ENCODE measurements around the gene SCG5.

Gene SCG5

DNA sequence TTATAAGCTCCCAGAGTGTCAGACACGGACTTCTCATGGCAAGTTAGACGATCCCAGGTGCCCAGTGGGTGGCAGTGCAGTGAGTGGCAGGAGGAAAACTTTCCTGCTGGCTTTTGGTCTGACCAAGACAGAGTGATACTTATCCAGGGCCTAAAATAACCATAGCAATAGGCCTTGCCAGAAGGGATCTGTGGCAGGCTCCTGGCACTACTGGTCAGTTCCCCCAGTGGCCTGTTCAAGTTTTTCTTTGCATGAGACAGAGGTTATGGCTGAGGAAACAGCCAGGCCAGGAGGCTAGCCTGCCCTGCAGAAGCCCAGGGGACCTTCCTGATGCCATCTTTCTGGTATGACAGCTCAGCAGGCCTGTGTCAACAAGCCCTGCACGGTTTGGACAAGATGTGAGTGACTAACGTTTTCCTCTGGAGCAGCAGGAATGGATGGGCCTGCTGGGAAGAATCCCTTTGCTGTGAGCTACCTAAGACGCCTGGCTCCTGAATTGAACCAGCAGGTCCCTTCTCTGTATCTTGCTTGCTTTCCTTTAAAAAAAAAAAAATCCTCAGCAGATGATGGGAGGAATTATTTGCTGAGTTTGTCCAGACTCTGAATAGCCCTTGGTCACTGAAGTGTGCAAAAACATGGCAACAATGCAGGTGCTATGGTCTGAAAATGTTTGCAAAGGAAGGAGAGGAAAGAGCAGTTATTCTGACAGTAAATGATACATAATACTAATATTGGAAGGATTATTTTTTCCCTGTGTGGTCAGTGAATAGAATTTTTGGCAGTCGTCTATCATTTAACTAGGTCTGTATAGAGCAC is 18.0 kb downstream of the SCG5 start:
- no peak for DNase-seq

DNA sequence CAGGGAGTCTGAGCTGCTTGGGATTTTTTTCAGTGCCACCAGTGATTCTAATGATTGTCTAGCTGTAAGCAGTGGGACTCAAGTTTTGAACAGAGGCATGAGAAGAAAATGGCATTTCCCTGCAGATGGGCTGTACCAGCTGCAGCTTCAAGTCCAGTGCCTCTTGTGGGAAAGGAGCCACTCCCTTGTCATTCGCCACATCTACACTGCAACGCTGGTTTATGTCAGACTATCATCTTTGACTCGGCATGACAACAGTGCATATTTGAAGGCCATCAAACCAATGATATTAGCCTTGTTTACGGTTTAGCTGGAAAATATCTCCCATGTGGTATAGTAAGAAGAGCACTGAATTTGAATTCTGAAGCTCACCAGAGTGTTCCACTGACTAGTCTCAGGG is 22.2 kb downstream of the SCG5 start:
- no peak for DNase-seq

DNA sequence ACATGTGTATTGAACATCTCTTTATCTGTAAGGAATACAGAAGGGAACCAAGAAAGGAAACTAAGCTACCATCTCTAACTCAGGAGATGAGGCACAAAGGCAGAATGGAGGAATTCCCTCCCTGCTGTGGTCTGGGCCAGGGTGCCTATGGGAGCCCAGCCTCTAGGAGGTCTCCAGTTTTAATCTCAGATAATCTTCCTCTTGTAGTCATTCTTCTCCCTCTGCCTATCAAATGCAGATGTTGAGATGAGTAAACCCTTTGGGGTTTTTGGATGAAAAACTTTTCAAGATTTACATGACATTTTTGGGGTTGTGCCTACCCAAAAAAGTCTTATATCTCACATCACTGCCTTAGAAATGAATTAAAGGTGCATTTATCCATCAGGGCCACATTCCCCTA is 23.3 kb downstream of the SCG5 start:
- DNase-seq, result no peak

DNA sequence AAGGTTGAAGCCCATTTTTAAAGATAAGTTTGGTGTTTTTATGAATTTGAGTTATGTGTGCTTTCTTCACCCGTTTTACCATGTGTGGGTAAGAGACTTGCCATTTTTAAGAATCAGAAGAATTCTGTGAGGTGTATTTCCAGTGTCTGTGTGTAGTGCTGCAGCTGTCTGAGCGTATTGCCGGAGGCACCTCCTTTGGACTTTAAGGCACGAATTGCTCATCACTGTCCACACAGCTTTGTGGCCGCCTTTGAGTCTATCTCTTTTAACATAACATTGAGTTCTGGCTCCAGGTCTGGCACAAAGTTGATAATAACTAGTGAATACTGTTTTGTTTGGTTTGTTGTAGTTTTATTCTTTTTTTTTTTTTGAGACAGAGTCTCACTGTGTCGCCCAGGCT is 25.8 kb downstream of the SCG5 start:
- no peak for DNase-seq

DNA sequence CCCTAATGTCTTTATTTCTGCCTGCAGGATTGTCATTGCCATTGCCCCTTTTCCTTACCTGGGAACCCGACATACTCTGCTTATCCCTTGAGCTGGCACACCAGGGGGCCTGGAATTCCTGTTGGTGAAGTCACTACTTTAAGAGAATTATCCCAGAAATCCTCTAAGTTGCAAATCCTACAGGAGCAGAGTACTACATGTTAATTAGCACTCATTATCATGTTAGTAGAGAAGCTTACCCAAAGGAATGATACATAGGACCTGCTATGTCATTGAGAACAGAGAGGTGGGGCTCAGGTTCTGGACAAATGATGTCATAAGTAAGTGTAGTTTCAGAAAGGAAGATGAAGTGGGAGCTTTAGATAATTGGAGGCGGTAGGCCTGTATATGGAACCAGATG is 27.4 kb downstream of the SCG5 start:
- no peak for DNase-seq

DNA sequence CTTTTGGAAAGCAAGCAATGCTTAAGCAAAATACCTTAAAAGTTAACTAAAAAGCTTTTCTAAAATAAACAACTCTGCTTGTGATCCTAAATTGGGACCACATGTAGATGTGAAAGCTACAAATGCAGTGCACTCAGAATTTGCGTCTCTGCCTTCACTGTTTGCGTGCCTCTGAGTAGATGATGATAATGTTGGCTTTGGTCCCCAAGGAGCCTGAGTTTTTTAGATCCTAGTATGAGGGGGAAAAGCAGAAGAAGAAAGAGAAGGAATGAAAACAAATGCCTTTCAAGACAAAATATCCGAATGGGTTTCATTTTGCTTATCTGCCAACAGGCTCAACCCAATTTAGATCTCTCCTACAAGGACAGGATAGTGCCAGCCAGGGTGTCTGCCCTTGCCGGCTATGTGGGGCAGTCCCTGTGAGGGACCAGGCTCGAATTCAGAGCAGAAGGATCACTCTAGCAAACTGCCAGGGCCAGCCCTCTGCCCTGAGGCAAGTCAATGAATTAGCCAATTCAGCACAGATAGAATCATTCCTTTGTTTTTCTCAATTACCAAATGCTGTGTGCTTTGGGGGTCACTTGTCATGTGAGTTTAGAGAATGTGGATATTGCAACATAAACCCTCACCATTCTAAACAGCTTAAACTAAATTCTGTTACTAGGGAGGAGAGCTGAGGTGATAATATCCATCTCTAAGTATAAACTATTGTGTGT is 28.5 kb downstream of the SCG5 start:
- no peak for DNase-seq

DNA sequence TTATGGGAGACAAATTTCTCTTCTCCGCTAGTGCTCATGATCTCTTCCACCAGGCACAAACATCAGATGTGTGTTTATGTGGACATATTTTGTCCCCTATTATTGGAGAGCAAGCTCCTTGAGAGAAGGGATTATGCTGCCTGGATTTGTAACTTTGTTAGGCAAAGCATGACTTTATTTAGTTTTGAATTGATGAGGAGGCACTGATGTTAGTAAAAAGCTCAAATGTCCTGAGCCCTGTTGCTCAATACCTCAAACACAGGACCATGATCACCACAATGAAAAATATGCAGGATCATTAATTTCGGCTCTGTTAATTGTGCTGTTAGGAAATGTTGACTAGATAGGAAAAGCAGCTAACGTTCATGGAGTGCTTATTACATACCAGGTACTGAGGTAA is 29.1 kb downstream of the SCG5 start:
- no peak for DNase-seq

DNA sequence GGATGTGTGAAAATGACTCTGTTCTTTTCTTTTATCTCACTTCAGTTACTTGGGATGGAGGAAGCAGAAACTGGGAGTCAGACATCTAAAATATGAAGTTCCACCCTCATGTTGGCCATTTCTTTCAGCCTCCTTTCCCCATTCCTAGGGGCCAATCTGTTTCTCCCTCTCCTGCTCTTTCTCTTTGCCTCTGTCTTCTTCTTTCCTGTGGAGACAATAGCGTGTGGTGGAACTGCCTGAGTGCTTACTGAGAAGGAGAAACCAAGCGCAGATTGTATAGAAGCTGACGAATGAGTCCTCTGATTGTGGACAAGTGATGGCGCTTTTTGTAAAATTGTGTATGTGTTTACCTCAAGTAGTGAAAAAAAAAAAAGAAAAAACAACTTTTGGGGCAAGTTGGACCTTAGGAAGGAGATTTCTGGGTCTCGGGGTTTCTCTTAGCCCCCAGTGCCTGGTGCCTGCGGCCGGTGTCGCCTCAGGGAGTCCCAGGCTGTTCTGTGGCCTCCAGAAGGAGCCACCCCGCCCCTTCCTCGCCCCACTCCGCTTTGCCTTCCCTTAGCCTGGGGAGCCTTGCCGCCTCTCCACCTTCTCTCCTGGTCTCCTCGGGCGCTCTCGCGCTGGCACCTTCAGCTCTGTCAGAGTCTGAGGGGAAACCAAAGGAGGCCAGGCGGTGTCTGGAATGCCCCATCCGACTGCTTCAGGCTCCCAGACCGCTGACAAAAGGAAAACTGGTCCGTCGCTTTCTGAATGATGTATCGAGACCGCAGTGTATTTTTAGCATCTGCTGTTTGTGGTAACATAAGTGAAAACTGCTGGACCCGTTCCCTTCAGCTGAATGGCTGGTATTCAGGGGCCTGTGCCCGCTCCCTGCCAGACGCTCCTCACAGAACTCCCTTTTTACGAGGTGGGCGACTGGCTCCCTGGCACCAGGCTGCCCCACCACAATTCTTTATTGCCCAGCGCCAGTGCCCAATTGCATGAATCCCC is 30.1 kb downstream of the SCG5 start:
- DNase-seq, result no peak

DNA sequence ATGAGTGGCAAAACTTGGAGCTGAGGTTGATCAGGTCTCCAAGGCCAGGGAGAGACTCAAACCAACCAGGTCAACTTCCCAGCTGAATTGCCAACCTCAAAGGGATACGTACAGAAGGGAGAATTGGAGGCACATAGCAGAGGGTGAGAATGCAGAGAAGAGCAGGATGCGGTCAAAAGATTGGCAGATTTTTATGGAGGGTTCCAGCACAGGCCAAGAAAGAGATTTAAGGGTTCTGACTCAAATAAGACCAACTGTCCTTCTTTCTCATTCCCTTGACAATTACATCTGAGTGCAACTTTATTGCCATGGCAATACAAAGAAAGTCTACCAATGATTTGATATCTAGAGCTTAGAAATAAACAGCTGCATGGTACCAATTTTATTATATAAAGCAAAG is 33.2 kb downstream of the SCG5 start:
- DNase-seq, result no peak

DNA sequence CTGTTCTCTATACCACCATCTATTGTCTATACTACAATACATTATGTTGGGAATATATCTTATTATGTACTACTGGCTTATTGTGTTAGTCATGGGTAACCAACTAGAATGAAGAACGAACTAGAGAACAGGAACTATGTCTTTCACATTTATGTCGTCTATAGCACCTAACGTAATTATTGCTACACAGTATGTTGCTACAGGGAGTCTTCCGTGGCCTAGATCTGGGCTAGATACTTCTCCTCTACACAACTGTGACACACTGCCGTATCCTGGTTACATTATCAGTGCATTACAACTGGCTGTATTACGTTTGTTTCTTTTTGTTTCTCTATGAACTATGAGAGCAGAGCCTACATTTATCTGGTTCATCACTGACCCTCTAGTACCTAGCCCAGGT is 34.0 kb downstream of the SCG5 start:
- DNase-seq, result no peak

DNA sequence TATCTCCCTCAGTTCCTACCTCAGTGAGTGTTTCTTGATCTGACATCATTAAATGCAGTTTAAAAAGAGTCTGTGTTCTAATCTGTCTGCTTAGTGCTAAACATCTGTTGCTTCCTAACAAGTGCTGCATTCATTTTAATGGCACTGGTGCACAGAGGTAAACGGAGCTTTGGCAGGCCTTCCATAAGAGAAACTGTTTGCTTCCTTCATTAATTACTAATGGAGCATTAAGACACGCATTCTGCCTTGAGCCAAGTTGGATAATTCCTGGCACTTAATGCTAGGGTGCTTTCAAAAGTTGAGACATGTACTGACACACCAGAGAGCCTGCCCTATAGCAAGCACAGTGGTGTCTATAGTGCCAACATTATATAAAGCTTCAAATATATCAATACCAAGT is 34.7 kb downstream of the SCG5 start:
- no peak for DNase-seq

DNA sequence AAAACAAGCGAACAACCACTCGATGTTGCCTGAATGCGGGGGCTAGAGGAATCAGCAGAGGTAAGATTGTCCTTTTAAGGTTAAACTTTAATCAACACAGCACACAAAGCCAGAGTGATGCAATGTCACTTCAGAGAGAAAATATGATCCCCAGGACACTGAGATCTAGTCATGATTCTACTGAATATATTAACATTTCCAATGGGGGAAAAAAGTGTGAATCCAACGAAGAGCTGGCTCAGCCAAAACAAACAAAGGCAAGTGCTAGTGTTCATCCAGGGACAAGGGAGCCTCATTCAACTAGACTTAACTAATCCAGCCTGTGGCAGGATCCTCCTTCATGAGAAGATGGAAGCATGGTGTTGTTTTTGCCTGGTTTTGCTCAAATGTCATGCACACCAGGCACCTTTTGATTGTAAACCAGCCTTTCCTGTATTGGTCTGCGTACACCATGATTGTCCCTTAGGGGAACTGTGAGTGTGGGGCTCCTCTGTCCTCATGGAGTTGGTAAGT is 35.8 kb downstream of the SCG5 start:
- DNase-seq, result no peak

DNA sequence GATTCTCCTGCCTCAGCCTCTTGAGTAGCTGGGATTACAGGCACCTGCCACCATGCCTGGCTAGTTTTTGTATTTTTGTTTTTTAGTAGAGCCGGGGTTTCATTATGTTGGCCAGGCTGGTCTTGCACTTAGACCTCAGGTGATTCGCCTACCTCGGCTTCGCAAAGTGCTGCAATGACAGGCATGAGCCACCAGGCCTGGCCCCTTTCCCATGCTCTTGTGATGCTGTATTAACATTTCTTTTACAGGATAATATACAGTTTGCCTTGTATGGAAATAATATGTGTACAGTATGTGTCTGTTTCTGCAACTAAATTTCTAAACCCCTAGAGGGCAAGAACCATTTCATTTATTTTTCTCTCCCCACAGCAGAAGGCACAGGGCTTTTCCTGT is 37.8 kb downstream of the SCG5 start:
- no peak for DNase-seq

DNA sequence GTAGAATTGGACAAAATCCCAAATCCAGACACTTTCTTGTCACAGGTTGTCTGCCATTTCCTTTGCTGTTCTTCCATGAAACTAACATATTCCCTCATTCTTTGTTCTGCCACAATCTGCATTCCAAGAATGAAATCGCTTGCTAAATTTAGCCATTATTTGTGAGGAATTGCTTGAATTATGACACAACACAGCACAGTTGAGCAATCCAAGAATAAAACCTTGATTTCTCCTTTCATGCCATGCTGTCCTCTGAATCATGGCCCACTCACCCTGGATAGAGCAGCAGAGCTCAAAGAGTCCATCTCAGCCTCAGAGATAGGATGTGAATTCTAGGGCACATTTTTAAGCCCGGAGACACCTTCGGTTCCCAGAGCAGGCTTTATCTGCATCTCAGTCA is 41.1 kb downstream of the SCG5 start:
- no peak for DNase-seq

DNA sequence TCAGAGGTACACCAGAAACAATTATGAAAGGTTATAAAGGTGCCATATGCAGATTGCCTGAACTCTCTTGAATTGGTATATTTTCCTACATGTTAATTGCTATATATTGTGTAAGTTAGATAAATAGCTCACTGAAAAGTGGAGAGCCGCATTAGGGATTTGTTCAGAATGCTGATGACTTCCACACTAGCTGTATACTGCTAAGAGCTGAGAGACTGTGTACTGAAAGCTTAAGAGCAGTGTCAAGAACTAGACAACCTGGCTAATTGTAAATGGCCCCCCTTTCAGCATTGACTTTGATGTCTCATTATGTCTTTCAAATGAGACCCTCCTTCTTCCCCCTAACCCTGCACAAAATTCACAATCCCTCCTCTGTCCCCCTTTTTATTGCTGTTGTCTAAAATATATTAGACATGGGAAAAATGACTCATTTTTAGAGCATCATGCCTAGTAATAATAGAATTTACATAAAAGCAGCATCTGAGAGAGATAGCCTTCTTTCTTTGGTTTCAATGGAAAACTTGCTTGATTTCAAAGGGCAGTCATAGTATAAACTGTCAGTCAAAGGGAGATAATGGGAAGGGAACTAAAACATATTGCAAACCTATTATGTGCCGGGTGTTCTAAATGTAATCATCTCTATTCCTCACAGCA is 41.6 kb downstream of the SCG5 start:
- no peak for DNase-seq

DNA sequence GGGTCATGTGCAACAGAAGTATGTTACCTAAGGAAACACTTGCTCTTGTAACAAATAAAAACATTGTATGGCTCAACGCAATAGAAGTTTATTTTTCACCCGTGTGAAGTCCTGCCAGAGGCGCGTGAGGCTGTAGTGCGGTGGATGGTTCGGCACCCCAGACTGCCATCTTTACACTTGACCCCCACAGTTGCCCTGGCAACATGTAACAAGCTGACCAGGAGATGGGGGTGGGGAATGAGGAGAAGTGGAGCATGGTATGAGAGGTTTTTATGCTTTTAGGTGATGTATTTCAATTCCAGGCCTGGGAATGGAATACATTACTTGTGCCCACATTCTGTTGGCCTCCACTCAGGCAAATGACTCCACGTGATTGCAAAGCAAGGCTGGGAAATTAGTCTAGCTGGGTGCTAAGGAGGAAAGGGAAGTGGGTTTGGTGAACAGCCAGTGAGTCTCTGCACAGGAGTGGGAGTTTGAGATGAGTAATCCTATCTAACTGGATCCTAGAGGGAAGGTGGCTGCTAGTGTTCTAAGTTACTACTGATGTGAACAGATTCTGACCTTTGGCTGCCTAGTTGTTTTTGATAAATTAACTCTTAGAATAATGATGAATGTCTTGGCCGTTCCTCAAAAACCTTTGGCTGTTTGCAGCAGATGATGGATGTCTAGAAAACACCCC is 42.5 kb downstream of the SCG5 start:
- DNase-seq, result no peak

DNA sequence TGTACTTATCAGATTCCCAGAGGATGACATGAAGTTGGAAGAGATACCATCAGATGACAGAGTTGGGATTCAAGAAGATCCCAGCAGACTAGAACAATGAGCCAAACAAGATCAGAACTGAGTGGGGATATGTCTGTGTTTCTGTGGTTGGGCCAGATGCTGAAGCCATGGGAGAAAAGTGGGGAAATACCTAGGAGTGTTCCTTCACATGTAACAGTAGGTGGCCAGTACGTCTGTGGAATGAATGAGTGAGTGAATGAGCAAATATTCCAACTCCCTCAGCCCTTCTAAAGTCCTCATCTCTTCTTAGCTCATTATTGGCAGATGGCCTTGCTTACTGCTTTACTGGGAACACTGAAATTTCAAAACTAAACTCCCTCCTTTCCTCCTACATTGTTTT is 44.1 kb downstream of the SCG5 start:
- DNase-seq, result no peak

DNA sequence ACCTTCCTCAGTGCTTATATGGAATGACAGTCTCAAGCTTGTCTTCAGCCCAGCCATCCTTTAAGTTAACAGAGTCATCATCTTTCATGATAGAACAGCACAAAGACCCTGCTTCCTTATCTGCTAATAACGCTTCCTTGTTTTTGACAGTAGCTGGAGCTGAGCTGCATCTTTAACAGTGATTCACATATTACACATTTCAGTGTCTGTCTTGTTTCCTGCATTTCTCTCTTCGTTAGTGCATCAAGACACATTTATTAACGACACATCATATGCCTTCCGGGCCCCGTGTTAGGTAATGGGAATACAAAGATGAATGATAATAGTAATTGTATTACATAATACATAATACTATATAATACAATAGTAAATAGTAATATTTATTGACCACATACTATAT is 46.0 kb downstream of the SCG5 start:
- no peak for DNase-seq

DNA sequence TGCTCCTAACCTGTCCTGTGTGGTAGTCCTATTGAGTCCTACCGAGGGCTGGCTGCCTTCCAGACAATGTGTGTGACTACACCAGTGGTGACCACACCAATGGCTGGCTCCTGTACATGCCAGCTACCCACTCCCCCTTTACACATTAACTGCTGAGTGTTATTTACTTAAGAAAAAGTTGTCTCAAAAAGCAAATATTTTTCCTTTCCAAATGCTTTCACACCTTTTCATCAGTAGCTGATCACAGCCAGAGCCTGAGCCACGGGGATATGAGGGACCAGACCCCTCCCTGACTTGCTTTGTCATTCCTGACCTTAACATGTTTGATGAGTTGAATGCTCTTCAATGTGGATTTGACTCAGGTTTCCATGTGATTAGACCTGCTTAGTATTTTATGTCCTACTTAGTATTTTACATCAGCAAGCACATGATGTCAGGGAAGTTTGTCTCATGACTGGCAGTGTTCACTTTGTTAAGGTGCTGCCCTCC is 46.7 kb downstream of the SCG5 start:
- DNase-seq, result no peak

DNA sequence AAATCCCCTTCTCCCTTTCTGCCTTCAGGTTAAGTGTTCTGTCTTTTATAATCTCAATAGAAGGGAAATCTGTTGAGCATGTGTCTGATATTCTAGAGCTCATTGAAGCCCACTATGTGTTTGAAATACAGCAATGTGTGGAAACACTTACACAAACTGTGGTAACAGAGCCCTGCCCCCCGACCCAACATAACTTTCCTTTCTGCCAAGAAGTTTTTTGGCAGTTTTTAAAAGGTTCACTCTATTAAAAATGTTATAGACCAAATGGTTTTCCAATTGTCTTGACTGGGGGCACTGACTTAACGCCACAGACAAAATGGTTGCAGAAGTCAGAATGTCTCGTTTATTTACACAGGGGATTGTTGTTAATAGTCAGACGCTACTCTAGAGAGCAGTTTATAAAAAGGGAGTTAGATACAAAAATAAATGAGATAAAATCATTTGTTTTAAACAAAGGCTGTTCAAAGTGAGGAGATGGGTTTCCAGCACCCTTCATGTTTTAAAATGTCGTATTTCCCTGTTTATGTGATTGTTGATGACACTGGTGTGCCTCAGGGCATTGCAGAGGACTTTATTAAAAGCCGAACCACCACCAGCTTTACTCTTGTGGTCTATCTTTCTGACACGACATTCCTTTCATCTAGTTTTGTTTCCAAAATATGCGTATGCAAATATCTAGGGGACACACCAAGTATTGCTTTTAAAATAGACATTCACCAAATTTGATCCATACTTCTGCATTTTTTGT is 49.6 kb downstream of the SCG5 start:
- DNase-seq, result no peak

DNA sequence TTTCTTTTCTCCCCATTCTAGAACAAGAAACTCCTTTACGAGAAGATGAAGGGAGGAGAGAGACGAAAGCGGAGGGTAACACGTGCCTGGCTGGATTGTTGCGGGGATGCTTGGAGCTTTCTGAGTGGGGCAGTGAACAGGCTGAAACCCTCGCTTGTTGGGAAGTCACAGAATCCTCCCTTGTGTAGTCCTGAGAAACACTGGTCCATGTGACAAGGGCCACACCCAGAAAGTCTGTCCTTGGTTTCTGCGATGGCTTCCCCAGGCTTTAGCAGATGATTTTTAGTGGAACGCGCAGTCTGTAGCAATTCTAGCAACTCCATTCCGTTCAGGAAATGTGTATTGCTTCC is 50.2 kb downstream of the SCG5 start:
- DNase-seq, result no peak
